KBM-7 (cell line): Measurements from ENCODE around the gene SH3RF1.

Experiments used
- DNase-seq: peaks from one replicate; pipeline ENCODE4 v3.0.0-alpha.2; 2015
- in situ Hi-C: fragments of 300-500 bp; cut with MboI; formaldehyde crosslinking; loops from 2 replicates; pipeline ENCODE4 v1.14.3; 2020; ENCODE audit warnings: low sequenced_read_pairs, low pct_unique_long_range_greater_than_20kb, mixed read lengths

Gene SH3RF1

DNA sequence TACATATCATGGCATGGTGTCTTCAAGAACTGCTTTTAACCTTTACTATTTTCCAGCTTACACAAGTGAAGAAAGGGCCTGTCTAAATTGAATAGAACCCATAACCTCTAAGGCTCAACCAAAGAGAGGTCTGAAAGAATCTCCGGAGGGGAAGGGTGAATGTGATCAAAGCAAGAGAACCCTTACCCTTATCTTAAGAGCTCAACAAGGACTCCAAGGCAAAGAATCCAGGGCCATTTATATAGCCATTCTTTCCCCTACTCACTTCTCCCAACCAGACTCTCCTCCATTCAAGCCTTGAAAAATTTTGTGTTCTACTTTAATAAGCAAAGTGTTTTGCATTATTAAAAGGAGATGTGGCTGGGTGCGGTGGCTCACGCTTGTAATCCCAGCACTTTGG is 118.7 kb downstream of the SH3RF1 start:
- in situ Hi-C loops: no loop called here
- no peak for DNase-seq

GRCh38 chr4:169151671-169152070 is 119.1 kb downstream of the SH3RF1 start:
- DNase-seq: no peak
- in situ Hi-C loops: no loop called here

DNA sequence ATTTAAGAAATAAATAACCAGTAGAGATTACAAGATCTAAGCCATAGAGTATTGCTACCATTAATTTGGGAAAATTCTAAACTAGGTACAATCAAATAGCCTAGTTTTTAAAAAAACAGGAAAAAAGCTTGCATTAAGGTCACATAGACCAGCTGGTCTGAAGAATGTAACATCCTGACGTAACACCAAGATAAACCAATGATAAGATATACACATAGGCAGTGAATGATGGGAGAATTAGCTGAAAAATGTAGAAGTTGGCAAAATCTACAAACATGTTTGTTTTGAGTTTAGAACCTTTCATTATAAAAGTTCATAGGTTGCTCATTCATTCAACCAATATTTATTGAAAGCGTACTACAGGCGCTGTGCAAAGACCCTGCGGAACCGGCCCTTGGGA is 120.0 kb downstream of the SH3RF1 start:
- in situ Hi-C loops: no loop called here
- DNase-seq: no peak

DNA sequence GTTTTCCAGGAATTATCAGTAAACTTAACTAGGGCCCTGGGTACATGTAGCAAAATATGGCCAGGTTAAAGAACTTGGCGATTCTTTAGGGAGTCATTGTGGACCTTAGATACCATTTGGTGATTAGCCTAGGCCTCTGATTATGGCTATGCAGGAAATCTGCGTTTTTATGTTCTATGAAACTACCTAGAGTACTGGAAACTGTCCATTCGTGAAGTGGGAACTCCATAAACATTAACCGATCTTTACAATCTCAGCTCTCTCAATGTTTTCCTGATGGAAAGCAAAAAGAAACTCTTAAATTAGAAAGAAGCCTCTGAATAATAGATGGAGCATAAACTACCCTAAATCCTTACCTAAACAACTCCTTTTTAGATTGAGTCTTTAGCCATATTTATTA is 121.9 kb downstream of the SH3RF1 start:
- in situ Hi-C loops: no loop called here

DNA sequence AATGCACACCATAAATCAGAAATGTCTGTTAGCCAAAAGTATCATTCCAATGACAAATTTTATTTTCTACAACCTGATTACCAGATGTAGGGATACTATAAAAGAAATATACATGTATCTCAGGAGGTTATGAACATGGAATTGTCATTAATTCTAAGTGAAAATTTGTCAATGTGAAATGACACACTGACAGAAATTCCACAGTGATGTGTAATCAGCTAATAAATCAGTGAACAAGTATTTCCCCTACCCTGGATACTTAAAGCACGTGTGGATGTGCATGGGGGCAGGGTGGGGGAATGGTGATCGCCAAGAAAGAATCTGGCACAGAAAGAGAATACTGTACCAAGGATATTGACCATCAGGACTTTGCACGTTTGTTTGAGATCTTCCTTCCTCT is 123.6 kb downstream of the SH3RF1 start:
- in situ Hi-C loops: no loop called here
- DNase-seq: no peak

More for the DNA sequence above, 121.9 kb downstream of the SH3RF1 start:
- no peak for DNase-seq

DNA sequence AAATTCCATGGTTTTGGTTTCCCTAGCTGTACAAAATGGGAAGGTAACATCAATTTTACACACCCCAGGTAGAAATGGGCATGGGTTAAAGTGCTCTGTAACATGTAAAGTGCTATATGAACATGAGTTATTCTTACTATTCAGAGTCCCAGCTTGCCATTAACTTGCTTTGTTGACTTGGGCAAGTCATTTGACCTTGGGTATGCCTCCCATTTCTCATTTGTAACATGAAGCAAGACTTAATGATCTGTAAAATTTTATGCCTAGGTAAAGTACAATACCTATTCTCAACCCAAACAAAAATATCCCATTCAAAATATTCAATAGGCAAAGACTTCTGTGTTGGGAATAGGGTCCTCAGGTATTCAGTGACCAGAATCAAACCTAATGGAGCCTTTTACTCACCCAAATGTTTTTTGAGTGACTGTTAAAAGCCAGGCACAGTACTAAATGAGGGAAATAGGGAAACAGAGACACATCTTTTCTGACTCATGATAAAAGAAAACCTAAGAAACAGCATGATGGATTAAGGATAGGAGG is 126.6 kb downstream of the SH3RF1 start:
- no peak for DNase-seq
- in situ Hi-C loops: no loop called here

DNA sequence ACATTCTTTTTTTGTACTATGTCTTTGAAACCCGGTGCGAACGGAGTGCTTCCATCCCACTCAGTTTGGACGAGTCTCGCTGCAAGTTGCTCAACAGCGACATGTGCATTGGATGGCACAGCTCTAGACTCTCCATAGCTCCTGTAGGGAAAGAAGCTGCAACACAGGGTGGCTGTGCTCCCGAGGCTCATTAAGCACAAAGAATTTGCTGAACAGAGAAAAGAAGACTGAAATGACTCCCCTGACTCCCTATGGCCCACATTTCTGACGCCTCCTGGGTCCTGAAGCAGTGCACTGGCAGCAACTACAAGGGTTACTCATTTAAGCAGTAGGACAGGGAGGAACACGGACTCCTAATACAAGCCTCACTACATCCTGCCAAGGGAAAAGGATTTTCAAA is 127.4 kb downstream of the SH3RF1 start:
- no peak for DNase-seq
- in situ Hi-C loops: no loop called here

- DNase-seq: no peak
- in situ Hi-C loops: no loop called here
These were observed 127.8 kb downstream of the SH3RF1 start for GRCh38 chr4:169142906-169143305.

DNA sequence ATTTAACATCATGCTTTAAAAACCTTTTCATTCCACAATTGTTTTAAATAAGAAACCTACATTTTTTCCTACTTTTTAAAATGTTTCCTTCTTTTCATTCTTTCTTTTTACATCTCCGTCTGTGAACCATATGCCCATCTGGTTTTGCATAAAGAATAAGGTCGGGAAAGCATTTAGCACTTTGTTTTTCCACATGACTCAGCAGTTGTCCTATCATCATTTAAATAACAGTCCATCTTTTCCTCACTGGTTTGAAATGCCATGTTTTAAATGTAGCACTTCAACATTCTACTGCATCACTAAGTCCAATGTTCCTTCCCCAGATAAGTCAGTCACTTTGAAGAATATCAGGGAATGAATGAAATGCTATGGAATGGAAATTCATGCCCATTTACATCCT is 128.4 kb downstream of the SH3RF1 start:
- in situ Hi-C loops: no loop called here
- DNase-seq: no peak

- DNase-seq: no peak
- in situ Hi-C loops: no loop called here
These were observed 131.7 kb downstream of the SH3RF1 start for GRCh38 chr4:169139021-169139420.

DNA sequence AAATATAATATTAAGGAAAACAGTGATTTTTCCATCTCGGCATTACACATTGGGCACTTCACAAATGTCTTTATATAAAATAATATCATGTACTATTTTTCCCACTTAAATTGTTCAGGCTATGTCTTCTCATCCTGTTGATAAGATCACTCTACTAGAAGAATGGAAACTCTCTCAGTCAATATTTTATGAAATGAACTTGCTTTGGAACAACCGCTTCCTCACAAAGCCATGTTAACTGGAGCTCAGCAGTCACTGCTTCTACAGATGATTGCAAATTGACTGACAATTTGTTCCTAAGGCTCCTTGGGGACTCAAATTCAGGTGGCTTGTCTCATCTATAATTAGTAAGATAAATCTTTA is 133.2 kb downstream of the SH3RF1 start:
- in situ Hi-C loops: no loop called here

DNA sequence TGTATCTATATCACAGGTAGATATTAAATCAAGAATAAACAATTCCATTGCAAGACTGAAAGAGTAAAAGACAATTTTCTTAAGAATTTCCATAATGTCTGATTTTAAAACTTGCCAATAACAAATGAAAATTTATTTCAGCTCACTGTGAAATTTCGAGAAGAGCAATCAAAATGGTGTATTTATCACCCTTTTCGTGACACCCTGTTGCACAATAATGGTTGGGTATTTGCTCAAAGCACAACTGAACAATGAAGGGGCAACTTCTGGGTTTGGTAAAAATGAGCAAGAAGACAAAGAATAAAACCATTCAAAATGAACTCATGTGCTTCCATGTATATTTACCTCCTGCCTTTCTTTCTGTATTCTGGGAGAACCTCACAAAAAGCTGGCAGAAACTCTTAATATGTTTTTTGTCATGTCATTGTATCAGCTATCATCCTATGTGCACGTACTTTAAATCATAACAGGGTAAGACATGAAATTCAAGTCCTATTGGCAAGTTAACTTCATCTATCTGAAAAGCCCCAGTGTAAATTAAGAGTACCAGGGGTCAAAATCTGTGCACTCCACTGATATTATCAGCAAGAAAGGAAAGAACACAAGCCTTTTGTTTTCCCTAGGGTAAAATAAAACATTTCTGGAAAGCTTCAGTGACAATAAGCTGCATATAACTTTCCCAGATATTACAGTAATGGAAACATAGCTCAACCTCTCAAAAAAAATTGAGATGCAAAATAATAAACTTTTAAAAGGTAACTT is 133.8 kb downstream of the SH3RF1 start:
- in situ Hi-C loops: no loop called here
- DNase-seq: no peak

More for the DNA sequence above, 133.2 kb downstream of the SH3RF1 start:
- DNase-seq: no peak

- in situ Hi-C loops: no loop called here
- DNase-seq: no peak
These were observed 134.4 kb downstream of the SH3RF1 start for GRCh38 chr4:169136330-169136729.

GRCh38 chr4:169135776-169136175 is 135.0 kb downstream of the SH3RF1 start:
- no peak for DNase-seq
- in situ Hi-C loops: no loop called here

DNA sequence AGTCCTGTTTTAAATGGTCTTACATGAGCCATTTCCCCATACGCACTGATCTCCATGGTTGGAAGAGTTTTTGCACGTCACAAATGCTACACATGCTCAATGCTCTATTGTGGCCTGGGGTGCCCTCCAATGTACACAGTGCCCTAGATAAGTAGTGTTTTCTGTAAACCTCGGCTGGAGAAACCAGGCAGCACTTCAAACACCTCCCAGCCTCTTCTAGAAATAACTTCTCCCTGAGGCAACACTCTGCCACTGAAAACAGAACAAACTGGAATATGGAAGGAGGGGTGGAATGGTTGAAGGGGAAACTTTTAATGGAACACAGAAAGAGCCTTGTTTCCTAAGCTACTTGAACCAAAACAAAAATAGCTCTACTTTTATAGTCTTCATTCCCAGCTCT is 136.8 kb downstream of the SH3RF1 start:
- no peak for DNase-seq
- in situ Hi-C loops: no loop called here

GRCh38 chr4:169132561-169133305 is 138.0 kb downstream of the SH3RF1 start:
- DNase-seq: no peak

DNA sequence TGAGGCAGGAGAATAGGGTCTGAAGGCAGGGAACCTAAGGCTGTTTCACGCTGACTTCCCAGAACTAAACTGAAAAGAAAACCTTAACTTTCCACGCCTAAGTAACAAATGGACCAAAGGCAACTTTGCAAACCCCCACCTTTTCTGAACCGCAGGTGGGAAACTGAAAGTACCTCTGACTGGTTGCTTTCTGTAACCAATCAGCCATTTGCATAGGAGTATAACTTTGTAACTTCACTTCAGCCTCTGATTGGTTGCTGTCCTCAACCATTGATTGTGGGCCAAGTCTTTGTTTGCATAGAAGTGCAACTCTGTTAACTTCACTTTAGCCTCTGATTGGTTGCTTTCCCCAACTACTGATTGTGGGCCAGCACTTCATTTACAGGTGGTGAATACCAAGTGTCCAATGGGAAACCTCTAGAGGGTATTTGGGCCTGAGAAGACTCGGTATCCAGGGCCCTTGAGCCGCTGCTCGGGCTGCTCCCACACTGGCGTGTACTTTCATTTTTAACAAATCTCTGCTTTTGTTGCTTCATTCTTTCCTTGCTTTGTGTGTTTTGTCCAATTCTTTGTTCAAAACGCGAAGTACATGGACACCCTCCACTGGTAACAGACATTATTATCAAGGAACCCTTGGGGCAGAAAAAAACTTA is 139.1 kb downstream of the SH3RF1 start:
- no peak for DNase-seq
- in situ Hi-C loops: no loop called here

More at GRCh38 chr4:169132561-169133305, 138.0 kb downstream of the SH3RF1 start:
- in situ Hi-C loops: no loop called here

- in situ Hi-C loops: no loop called here
- DNase-seq: no peak
These were observed 141.9 kb downstream of the SH3RF1 start for GRCh38 chr4:169128902-169129301.

- in situ Hi-C loops: no loop called here
- DNase-seq: no peak
These were observed 143.4 kb downstream of the SH3RF1 start for GRCh38 chr4:169127314-169127713.

DNA sequence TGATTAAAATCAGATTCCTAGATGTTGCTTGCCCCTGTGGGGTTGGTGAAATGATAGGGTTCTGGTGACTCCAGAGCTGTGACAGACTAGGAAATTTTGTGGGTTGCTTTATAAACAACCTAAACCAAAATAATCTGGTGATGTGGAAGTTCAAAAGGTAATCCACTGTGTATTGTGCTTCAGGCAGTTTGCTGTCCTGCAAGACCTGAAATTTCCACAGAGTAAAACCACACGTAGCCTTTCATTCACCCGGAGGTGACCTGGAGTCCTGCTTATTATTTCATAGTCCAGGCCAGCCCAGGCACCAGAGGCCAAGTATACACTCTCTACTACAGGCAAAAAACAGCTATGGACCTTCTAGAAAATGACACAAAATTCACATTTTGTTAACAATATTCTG is 146.1 kb downstream of the SH3RF1 start:
- DNase-seq: no peak
- in situ Hi-C loops: no loop called here
